ENCODE measurements around the gene SPINT1. TPM values are rescaled to one million over a fixed set of nuclear protein-coding genes. Genes with fewer than 3 reads are reported as not detected.

SPINT1 gene
- total and polyA plus RNA-seq, 2 experiments from 2014 or later = 197 to 252 TPM

- H2AFZ ChIP-seq = no peak overlapping the region
- peak; percentile 83 for DNase-seq (ENCODE audit: low spot score)
- H3K4me1 ChIP-seq (ENCODE audit: insufficient read depth) = no peaks in the 10 kb centered on the region
- peak overlapping the region; percentile 88 for H3K27ac ChIP-seq
- H3K9me2 ChIP-seq (replicated peaks; ENCODE audit: insufficient read depth) = no peaks in the 10 kb centered on the region
- H3K27me3 ChIP-seq = no peaks in the 10 kb centered on the region
- no peaks in the 10 kb centered on the region for H4K20me1 ChIP-seq (ENCODE audit: insufficient read depth, poor library complexity, severe bottlenecking)
- no peaks in the 10 kb centered on the region for H3K36me3 ChIP-seq (replicated peaks; ENCODE audit: insufficient read depth, low read depth)
- no peak overlapping the region for H3K4me2 ChIP-seq
- no peaks in the 10 kb centered on the region for H3K9me3 ChIP-seq (ENCODE audit: low read depth)
- TF ChIP-seq EZH2phosphoT487 (IDR thresholded peaks at IDR 0.05; ENCODE audit: low read depth, severe bottlenecking, unreplicated experiment) = no peak
- no peak for TF ChIP-seq EZH2 (IDR thresholded peaks at IDR 0.05; ENCODE audit: borderline replicate concordance)
- TF ChIP-seq CTCF (IDR thresholded peaks at IDR 0.05; ENCODE audit: poor library complexity) = no peak
- H3K79me2 ChIP-seq = no peaks in the 10 kb centered on the region
- no peak overlapping the region for H3K4me3 ChIP-seq
- 72% methylated on average over 10 of the region's 13 CpGs for WGBS (ENCODE audit: low lambda C conversion rate, missing lambda C conversion rate)
Measured at GRCh38 chr15:40871749-40872617, 28.1 kb downstream of the SPINT1 start.

- no peaks in the 10 kb centered on the region for H3K9me2 ChIP-seq (replicated peaks; ENCODE audit: insufficient read depth)
- no peaks in the 10 kb centered on the region for H3K27me3 ChIP-seq
- peak overlapping the region; percentile 88 for H3K27ac ChIP-seq
- 68% methylated on average over 33 of the region's 33 CpGs for WGBS (ENCODE audit: low lambda C conversion rate, missing lambda C conversion rate)
- H3K9me3 ChIP-seq (ENCODE audit: low read depth) = no peaks in the 10 kb centered on the region
- no peaks in the 10 kb centered on the region for H3K79me2 ChIP-seq
- TF ChIP-seq EZH2 (IDR thresholded peaks at IDR 0.05; ENCODE audit: borderline replicate concordance) (no peak), CTCF (IDR thresholded peaks at IDR 0.05; ENCODE audit: poor library complexity) (no peak), EZH2phosphoT487 (IDR thresholded peaks at IDR 0.05; ENCODE audit: low read depth, severe bottlenecking, unreplicated experiment) (no peak)
- no peaks in the 10 kb centered on the region for H4K20me1 ChIP-seq (ENCODE audit: insufficient read depth, poor library complexity, severe bottlenecking)
- DNase-seq (ENCODE audit: low spot score) = no peak
- no peak overlapping the region for H2AFZ ChIP-seq
- H3K4me3 ChIP-seq = no peak overlapping the region
- no peaks in the 10 kb centered on the region for H3K4me1 ChIP-seq (ENCODE audit: insufficient read depth)
- H3K4me2 ChIP-seq = peak overlapping the region; percentile 99
- no peaks in the 10 kb centered on the region for H3K36me3 ChIP-seq (replicated peaks; ENCODE audit: insufficient read depth, low read depth)
Measured at GRCh38 chr15:40872791-40873693, 29.2 kb downstream of the SPINT1 start.

DNA sequence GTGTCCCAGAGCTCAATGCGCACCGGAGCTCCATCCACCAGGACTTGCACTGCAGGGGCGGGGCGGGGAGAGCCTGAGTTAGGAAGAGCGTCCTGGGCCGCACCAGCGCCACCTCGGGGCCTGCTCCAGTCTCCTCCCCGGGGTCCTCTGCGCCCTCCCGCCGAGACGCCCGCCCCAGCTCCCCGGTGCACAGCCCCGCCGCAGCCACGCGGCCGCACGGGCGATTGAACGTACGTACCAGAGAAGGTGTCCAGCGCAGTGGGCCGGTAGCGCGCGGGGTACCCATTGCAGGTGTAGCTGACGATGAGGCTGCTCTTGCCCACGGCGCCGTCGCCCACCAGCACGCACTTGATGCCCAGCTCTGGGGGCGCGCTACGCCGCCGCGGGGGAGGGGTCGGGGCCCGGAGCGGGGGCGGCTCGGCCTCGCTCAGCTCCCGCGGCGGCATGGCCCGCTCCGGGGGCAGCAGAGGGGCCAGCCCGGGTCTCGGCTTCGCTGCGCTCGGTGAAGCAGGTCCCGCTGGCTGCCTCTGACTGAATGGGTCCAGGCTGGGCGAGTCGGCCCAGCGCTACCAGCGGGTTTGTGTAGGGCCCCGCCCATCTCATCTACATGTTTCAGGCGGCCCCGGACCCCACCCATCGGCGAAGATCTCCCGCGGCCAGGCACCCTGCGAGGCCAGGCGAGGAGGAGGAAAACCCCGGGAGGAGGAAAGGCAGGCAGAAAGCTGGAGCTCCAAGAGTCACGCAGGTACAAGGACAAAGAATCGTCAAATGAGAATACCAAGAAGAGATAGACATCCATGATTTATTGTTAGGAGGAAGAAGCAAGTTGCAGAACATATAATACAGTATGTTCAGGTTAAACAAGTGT lies 30.1 kb downstream of the SPINT1 start, which contains the start of gene RHOV:
RHOV (minus strand) TSS at position 541 of the 868 bp plus-strand sequence; CDS start at position 446, 95 bp downstream.
- H3K36me3 ChIP-seq (replicated peaks; ENCODE audit: insufficient read depth, low read depth) = no peaks in the 10 kb centered on the region
- H3K4me3 ChIP-seq = peak within 1 kb of the TSS; percentile 84
- no peaks in the 10 kb centered on the region for H3K79me2 ChIP-seq
- H3K9me3 ChIP-seq (ENCODE audit: low read depth) = no peaks in the 10 kb centered on the region
- TF ChIP-seq CTCF (IDR thresholded peaks at IDR 0.05; ENCODE audit: poor library complexity) (peak; percentile 36), EZH2 (IDR thresholded peaks at IDR 0.05; ENCODE audit: borderline replicate concordance) (no peak), EZH2phosphoT487 (IDR thresholded peaks at IDR 0.05; ENCODE audit: low read depth, severe bottlenecking, unreplicated experiment) (no peak)
- no peaks in the 10 kb centered on the region for H3K4me1 ChIP-seq (ENCODE audit: insufficient read depth)
- H3K27ac ChIP-seq = peak within 1 kb of the TSS; percentile 43
- no peaks in the 10 kb centered on the region for H3K27me3 ChIP-seq
- 2% methylated on average over 21 of the region's 74 CpGs for WGBS (ENCODE audit: low lambda C conversion rate, missing lambda C conversion rate)
- peak within 1 kb of the TSS; percentile 77 for H2AFZ ChIP-seq
- no peaks in the 10 kb centered on the region for H3K9me2 ChIP-seq (replicated peaks; ENCODE audit: insufficient read depth)
- no peaks in the 10 kb centered on the region for H4K20me1 ChIP-seq (ENCODE audit: insufficient read depth, poor library complexity, severe bottlenecking)
- peak; percentile 88 for DNase-seq (ENCODE audit: low spot score)
- H3K4me2 ChIP-seq = peak within 1 kb of the TSS; percentile 99

All from hepatocyte (in vitro differentiated cells).